ENCODE results near the gene LRRC32.

Gene LRRC32

DNA sequence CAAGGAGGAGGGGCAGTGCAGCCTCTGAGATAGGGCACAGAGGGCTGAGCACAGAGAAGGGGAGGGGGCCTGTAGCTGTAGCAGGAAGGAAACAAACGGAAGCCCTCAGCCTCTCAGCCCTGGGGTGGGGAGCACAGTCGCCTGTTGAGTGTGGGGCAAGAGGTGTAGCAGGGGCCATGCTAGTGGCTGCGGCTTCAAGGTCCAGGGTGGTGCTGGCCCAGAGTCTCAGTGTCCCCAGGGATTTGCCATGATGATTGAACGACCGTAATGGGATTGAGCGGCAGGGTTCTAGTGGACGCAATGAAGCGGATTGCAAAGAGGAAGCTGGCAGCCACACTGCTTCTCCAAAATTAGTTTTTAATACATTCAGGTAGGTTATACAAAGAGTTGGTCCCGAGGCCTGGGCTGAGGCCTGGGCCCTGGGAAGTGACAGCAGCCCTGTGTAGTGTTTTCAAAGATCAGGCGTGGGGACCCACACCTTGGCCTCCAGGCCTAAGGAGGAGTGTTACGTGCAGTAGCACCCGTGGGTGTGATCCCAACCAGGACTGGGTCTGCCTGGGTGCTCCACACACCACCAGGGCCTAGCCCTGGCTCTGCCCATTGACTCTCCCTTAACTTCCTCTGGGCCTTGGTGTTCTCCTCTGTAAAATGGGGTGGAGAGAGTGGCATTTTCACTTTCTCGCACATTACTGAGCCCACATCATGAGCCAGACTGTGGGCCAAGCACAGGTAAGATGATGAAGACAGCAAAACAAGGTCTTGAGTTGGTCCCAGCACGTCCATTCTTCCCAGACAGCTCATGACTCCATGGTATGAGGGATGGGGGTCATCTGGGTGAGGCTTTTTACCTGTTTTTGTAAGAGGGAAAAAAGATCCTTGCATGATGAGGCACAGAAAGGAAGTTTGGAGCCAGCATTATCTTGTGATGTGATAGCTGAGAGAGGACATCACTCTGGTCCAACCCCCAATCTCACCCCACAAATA, 13.1 kb downstream of the LRRC32 start:
- no peak overlapping the region for H3K9ac ChIP-seq (ENCODE audit: low read depth, low read length)
- H3K36me3 ChIP-seq (ENCODE audit: insufficient read depth, low read length) = no peaks in the 10 kb centered on the region
- H3K4me1 ChIP-seq (ENCODE audit: insufficient read depth, low read length) = peaks cover 15% of the 10 kb centered on the region; the same call in 1 of the 2 replicates

DNA sequence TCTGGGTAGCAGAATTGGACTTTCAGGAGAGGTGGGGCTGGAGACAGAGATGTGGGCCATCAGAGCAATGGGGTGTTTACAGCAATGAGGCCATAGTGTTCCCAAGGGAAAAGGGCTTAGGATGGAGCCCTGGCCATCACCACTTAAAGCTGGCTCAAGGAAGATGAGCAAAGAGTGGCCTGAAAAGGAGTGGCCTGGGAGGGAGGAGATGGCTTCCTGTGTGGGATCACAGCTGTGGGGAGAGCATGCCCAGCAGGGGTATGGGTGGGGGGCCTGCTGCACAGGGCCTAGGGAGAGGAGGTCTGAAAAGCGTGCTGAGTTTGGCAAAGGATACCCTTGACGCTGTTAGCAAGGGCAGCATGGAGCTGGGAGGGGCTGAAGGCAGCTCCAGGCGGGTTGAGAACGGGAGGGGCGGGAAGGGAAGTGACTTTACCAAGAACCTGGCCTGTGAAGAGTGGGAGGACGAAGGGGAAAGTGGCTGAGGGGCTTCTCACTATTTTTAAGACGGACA, 13.9 kb downstream of the LRRC32 start:
- Histone ChIP-seq H3K9me3 (ENCODE audit: control insufficient read depth, insufficient read depth, low read length) (no peaks in the 10 kb centered on the region), H3K4me1 (ENCODE audit: insufficient read depth, low read length) (peaks cover 15% of the 10 kb centered on the region; the same call in 1 of the 2 replicates), H3K9ac (ENCODE audit: low read depth, low read length) (no peak overlapping the region), H3K36me3 (ENCODE audit: insufficient read depth, low read length) (no peaks in the 10 kb centered on the region)

More for the DNA sequence above, 13.1 kb downstream of the LRRC32 start:
- H3K9me3 ChIP-seq (ENCODE audit: control insufficient read depth, insufficient read depth, low read length) = no peaks in the 10 kb centered on the region

DNA sequence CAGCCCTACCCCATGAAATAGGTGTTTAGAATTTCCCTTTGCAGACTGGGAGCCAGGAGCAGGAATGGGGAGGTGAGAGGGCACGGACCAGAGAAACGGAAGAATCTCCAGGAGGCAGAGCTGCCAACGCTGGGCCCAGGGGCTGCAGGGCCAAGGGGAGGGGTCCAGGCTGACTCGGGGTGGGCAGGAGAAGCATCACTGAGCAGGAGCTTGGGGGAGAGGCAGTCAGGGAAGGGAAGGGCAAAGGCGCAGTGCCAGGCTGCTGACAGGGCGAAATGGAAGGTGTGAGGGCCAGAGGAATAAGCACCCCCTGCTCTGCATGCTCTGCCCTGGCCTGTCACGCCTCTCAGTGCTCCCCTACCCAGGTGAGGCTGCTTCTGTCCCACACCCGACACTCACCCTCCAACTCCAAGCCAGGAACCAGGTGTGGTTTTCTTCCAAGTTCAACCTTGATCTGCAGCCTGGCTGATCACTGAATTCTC, 14.5 kb downstream of the LRRC32 start:
- H3K4me1 ChIP-seq (ENCODE audit: insufficient read depth, low read length) = peaks cover 15% of the 10 kb centered on the region; the same call in 1 of the 2 replicates
- H3K9ac ChIP-seq (ENCODE audit: low read depth, low read length) = no peak overlapping the region
- H3K36me3 ChIP-seq (ENCODE audit: insufficient read depth, low read length) = no peaks in the 10 kb centered on the region
- H3K9me3 ChIP-seq (ENCODE audit: control insufficient read depth, insufficient read depth, low read length) = no peaks in the 10 kb centered on the region

- peaks cover 15% of the 10 kb centered on the region; the same call in 1 of the 2 replicates for H3K4me1 ChIP-seq (ENCODE audit: insufficient read depth, low read length)
- no peaks in the 10 kb centered on the region for H3K9me3 ChIP-seq (ENCODE audit: control insufficient read depth, insufficient read depth, low read length)
- H3K9ac ChIP-seq (ENCODE audit: low read depth, low read length) = no peak overlapping the region
- H3K36me3 ChIP-seq (ENCODE audit: insufficient read depth, low read length) = no peaks in the 10 kb centered on the region
Measured at GRCh38 chr11:76655501-76656049, 15.0 kb downstream of the LRRC32 start.

DNA sequence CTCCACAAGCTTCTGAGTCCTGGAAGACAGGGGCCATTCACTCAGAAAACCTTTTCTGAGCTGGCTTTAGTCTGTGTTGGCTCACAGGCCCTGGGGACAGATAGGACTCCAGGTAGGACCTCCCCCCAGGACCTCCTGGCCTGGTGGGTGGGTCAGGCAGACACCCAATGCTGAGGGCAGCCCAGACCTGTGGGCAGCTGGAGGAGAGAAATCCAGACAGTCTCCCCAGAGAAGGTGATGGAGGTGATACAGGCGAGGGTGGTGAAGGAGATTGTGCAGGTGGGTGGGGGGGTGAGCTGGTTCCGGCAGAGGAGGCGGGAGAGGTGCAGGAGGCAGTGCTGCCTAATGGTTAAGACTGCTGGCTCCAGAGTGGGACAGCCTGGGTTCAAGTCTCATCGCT, 15.6 kb downstream of the LRRC32 start:
- Histone ChIP-seq H3K4me1 (ENCODE audit: insufficient read depth, low read length) (peaks cover 15% of the 10 kb centered on the region; the same call in 1 of the 2 replicates), H3K36me3 (ENCODE audit: insufficient read depth, low read length) (no peaks in the 10 kb centered on the region), H3K9me3 (ENCODE audit: control insufficient read depth, insufficient read depth, low read length) (no peaks in the 10 kb centered on the region), H3K9ac (ENCODE audit: low read depth, low read length) (no peak overlapping the region)

GRCh38 chr11:76654298-76654851, 16.2 kb downstream of the LRRC32 start:
- Histone ChIP-seq H3K4me1 (ENCODE audit: insufficient read depth, low read length) (peaks cover 15% of the 10 kb centered on the region; the same call in 1 of the 2 replicates), H3K9ac (ENCODE audit: low read depth, low read length) (no peak overlapping the region), H3K9me3 (ENCODE audit: control insufficient read depth, insufficient read depth, low read length) (no peaks in the 10 kb centered on the region), H3K36me3 (ENCODE audit: insufficient read depth, low read length) (no peaks in the 10 kb centered on the region)

GRCh38 chr11:76653674-76654284, 16.8 kb downstream of the LRRC32 start:
- Histone ChIP-seq H3K4me1 (ENCODE audit: insufficient read depth, low read length) (peaks cover 15% of the 10 kb centered on the region; the same call in 1 of the 2 replicates), H3K36me3 (ENCODE audit: insufficient read depth, low read length) (no peaks in the 10 kb centered on the region), H3K9me3 (ENCODE audit: control insufficient read depth, insufficient read depth, low read length) (no peaks in the 10 kb centered on the region), H3K9ac (ENCODE audit: low read depth, low read length) (no peak overlapping the region)

GRCh38 chr11:76653012-76653673, 17.4 kb downstream of the LRRC32 start:
- Histone ChIP-seq H3K4me1 (ENCODE audit: insufficient read depth, low read length) (peaks cover 15% of the 10 kb centered on the region; the same call in 1 of the 2 replicates), H3K36me3 (ENCODE audit: insufficient read depth, low read length) (no peaks in the 10 kb centered on the region), H3K9me3 (ENCODE audit: control insufficient read depth, insufficient read depth, low read length) (no peaks in the 10 kb centered on the region), H3K9ac (ENCODE audit: low read depth, low read length) (no peak overlapping the region)

- no peaks in the 10 kb centered on the region for H3K36me3 ChIP-seq (ENCODE audit: insufficient read depth, low read length)
- H3K9ac ChIP-seq (ENCODE audit: low read depth, low read length) = no peak overlapping the region
- H3K4me1 ChIP-seq (ENCODE audit: insufficient read depth, low read length) = peaks cover 3% of the 10 kb centered on the region; the same call in 1 of the 2 replicates
- H3K9me3 ChIP-seq (ENCODE audit: control insufficient read depth, insufficient read depth, low read length) = no peaks in the 10 kb centered on the region; the same call in 1 of the 2 replicates
Measured at GRCh38 chr11:76649851-76650372, 20.6 kb downstream of the LRRC32 start.

DNA sequence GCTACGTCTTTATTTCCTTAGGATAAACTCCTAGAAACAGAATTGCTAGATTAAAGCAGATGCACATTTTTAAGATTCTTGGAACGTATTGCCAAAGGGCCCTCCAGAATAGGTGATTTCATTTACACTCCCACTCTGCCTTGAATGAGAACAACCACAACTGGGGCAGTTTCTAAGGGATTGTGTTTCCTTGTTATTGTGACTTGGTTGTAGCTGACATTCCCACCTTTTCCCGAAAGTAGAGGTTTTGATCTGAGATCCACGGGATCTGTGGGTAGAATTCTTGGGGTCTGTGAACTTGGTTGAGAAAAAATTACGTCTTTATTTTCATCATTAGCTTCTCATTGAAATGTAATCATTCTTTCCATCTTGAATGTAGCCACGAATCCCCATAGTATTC, 21.5 kb downstream of the LRRC32 start:
- Histone ChIP-seq H3K9ac (ENCODE audit: low read depth, low read length) (no peak overlapping the region), H3K9me3 (ENCODE audit: control insufficient read depth, insufficient read depth, low read length) (no peaks in the 10 kb centered on the region; the same call in 1 of the 2 replicates), H3K4me1 (ENCODE audit: insufficient read depth, low read length) (no peaks in the 10 kb centered on the region; the same call in 1 of the 2 replicates), H3K36me3 (ENCODE audit: insufficient read depth, low read length) (no peaks in the 10 kb centered on the region)

- Histone ChIP-seq H3K36me3 (ENCODE audit: insufficient read depth, low read length) (no peaks in the 10 kb centered on the region), H3K9ac (ENCODE audit: low read depth, low read length) (no peak overlapping the region), H3K9me3 (ENCODE audit: control insufficient read depth, insufficient read depth, low read length) (no peaks in the 10 kb centered on the region; the same call in 1 of the 2 replicates), H3K4me1 (ENCODE audit: insufficient read depth, low read length) (no peaks in the 10 kb centered on the region)
Measured at GRCh38 chr11:76648061-76648460, 22.5 kb downstream of the LRRC32 start.

- no peaks in the 10 kb centered on the region for H3K4me1 ChIP-seq (ENCODE audit: insufficient read depth, low read length)
- H3K36me3 ChIP-seq (ENCODE audit: insufficient read depth, low read length) = no peaks in the 10 kb centered on the region
- no peaks in the 10 kb centered on the region; the same call in 1 of the 2 replicates for H3K9me3 ChIP-seq (ENCODE audit: control insufficient read depth, insufficient read depth, low read length)
- no peak overlapping the region for H3K9ac ChIP-seq (ENCODE audit: low read depth, low read length)
Measured at GRCh38 chr11:76646882-76647534, 23.5 kb downstream of the LRRC32 start.

DNA sequence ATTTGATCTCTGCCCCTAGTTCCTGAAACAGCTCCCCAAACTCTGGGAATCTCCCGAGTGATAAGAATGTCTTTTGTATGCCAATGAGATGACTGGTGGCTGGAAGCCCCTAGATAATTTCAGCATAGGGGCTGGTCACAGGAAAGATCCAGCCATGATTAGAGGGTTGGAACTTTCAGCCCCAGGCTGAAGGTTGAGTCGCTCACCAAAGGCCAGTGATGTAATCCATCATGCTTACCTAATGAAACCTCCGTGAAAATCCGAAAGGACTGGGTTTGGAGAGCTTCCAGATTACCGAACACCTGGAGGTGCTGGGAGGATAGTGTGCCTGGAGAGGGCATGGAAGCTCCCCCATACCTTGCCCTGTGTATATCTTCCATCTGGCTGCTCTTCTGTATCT, 26.0 kb downstream of the LRRC32 start:
- no peaks in the 10 kb centered on the region for H3K36me3 ChIP-seq (ENCODE audit: insufficient read depth, low read length)
- H3K4me1 ChIP-seq (ENCODE audit: insufficient read depth, low read length) = no peaks in the 10 kb centered on the region
- no peak overlapping the region for H3K9ac ChIP-seq (ENCODE audit: low read depth, low read length)
- no peaks in the 10 kb centered on the region; the same call in 1 of the 2 replicates for H3K9me3 ChIP-seq (ENCODE audit: control insufficient read depth, insufficient read depth, low read length)

Data from ES-I3 (cell line).